A673 (cell line): ENCODE results near the gene RNF208.

Experiments
- EZH2 ChIP-seq: fragments of 200-600 bp; sonication (generic); IDR thresholded peaks from 2 replicates; pipeline ENCODE4 v1.6.1; 2017; ENCODE audit warnings: borderline replicate concordance, low read depth, mild to moderate bottlenecking, mixed read lengths, antibody characterized with exemption, low read length; ENCODE audit not compliant: poor library complexity, severe bottlenecking
- TF ChIP-seq, protein P1 (sequence below): fragments of 300-800, 200-600 bp; sonication (generic); conservative IDR thresholded peaks from 2 replicates; pipeline ENCODE4 v1.5.1; 2017; ENCODE audit warnings: low read depth, mild to moderate bottlenecking, antibody characterized with exemption, low read length, moderate library complexity, mixed read lengths

DNA sequence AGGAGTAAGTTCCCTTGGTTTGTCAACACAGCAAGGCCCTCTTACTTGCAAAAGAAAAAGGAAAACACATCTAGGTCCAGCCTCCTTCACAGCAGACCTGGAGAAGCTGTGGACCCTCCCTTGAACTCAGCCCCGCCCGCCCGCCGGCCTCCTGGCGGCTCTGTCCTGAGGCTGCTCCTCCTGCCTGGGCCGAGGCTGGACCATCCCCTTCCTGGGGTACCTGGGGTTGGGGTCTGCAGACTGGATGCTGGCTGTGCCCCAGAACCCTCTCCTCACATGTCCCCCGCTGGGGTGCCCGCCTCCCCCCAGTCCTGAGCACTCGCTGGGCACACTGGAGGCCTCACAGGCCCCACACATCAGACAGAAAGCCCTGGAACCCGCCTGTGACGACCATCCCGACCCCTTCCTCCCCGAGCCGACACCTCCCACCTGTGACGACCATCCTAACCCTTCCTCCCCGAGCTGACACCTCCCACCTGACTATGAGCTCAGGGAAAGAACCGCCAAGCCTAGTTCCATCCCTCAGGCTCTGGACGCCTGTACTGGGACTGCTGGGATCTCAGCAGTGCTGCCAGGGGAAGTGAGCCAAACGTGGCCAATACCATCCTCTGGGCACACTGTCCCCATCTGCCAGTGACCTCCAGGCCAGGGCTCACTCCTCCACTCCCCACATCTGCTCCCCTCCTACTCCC lies 43.0 kb downstream of the RNF208 start:
- TF ChIP-seq, protein P1, sequence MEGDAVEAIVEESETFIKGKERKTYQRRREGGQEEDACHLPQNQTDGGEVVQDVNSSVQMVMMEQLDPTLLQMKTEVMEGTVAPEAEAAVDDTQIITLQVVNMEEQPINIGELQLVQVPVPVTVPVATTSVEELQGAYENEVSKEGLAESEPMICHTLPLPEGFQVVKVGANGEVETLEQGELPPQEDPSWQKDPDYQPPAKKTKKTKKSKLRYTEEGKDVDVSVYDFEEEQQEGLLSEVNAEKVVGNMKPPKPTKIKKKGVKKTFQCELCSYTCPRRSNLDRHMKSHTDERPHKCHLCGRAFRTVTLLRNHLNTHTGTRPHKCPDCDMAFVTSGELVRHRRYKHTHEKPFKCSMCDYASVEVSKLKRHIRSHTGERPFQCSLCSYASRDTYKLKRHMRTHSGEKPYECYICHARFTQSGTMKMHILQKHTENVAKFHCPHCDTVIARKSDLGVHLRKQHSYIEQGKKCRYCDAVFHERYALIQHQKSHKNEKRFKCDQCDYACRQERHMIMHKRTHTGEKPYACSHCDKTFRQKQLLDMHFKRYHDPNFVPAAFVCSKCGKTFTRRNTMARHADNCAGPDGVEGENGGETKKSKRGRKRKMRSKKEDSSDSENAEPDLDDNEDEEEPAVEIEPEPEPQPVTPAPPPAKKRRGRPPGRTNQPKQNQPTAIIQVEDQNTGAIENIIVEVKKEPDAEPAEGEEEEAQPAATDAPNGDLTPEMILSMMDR, result no peak
- no peak for TF ChIP-seq EZH2
